ENCODE measurements around the gene USHBP1.

The USHBP1 gene, protein sequence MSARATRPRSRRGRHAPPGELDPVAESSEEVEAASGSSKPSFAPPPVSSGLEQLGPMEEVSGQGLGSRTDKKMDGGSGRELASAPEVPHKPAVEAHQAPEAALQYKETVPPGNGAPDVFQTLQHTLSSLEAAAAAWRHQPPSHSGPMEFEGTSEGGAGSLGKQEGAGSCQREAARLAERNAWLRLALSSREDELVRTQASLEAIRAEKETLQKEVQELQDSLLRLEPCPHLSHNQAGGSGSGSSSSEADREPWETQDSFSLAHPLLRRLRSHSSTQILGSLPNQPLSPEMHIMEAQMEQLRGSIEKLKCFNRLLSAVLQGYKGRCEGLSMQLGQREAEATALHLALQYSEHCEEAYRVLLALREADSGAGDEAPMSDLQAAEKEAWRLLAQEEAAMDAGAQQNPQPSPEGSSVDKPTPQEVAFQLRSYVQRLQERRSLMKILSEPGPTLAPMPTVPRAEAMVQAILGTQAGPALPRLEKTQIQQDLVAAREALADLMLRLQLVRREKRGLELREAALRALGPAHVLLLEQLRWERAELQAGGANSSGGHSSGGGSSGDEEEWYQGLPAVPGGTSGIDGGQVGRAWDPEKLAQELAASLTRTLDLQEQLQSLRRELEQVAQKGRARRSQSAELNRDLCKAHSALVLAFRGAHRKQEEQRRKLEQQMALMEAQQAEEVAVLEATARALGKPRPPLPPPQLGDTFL

DNA sequence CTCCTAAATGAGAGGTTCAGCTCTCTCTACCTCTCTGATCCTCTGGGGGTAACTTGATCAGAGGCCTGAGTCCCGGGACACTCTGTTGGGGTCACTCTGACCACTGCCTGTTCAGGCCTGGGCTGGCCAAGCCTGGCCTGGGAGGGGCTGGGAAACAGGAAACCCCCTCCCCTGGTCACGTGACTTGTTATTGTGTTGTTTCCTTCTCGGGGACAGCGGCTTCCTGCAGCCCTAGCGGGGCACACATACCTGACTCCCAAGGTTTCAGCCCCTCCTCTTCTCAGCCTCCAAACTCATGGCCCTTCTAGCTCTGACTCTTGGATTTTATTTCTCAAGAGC, at the start of gene USHBP1:
USHBP1 (minus strand) TSS at position 105 of the 339 bp plus-strand sequence. CDS start 446 bp downstream, outside the sequence.
- no peak for DNase-seq

- DNase-seq: no peak
These were observed 49.6 kb upstream of the USHBP1 start for GRCh38 chr19:17314007-17314593.

- DNase-seq: no peak
These were observed 47.9 kb upstream of the USHBP1 start for GRCh38 chr19:17312189-17313113.

- no peak for DNase-seq
These were observed 47.1 kb upstream of the USHBP1 start for GRCh38 chr19:17311455-17312188.

DNA sequence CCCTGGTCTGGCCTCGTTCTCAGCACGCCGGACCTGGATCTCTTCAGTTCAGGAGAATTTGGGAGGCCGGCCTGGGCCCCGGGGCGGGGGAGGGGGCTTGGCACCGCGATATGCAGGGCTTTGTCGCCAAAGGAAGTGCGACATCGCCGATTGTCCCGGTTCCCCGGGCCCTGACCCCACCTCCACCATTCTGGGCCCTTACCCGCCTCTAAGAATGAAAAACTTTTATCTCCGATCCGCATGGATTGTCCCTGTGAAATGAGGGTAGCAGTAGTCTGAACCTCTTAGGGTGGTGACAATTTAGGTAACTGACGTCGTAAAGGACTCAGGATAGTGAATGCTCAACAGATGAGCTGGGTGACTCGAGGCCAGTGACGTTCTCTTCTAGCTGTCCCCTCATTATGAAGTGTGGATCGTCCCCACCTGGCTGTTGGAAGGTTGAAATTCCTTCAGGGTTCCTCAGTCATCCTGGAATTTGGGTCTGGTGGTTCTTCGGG, 45.5 kb upstream of the USHBP1 start:
- no peak for DNase-seq

DNA sequence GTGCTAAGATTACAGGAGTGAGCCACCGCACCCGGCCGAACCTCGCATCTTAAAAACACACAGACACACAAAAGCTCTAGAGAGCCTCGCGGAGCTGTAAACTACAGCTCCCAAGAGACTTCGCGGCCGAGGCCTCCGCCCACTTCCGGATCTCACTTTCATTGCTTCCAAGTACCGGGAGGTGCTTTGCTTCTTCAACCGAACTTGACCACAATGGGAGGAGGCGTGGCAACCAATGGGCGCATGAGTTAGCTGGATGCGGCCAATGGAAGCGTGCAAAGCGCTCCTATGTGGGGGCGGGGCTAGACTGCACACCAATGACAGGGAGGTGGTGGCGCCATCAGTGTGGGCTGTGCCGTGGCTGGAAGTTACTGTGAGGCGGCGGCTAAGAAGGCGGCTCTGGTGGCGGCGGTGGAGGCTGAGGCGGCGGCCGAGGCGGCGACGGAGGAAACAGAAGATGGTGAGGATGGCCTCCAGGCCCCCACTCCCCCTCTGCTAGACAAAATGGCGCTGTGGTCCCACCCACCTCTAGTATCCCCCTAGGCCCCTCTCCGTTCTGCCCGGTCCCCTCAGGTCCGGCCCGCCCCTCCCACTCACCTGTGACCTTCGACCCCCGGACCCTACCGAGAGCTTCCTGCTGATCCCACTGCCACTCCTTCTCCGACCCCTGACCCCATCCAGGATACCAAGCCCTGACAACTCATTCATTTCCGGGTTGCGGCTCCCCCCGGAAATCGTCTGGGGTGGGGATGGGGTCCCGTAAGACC, 44.8 kb upstream of the USHBP1 start, which contains the start of gene DDA1:
DDA1 (plus strand) TSS at position 366 of the 767 bp plus-strand sequence; CDS start at position 458, 92 bp downstream.
- DNase-seq: peak; percentile 99

GRCh38 chr19:17307876-17308377, 43.4 kb upstream of the USHBP1 start:
- DNase-seq: no peak

GRCh38 chr19:17306285-17306714, 41.8 kb upstream of the USHBP1 start:
- DNase-seq: no peak

- peak; percentile 97 for DNase-seq
These were observed 41.2 kb upstream of the USHBP1 start, which contains the start of gene MRPL34 for GRCh38 chr19:17305517-17306284. MRPL34 (plus strand) TSS chr19:17305872; CDS start chr19:17305893, 21 bp downstream.

DNA sequence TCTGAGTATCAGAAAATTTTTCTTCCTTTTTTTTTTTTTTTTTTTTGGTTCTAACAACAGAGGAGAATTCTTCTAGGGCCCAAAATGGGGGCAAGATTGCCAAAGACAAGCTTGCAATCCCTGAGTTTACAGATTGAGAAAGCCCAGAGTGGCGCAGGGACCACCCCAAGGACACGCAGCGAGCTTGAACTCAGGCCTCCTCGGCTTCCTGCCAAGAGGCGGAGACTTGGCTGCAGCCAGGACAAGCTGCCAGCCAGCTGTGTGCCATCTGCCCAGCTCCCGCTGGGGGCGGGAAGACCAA, 40.6 kb upstream of the USHBP1 start:
- DNase-seq: no peak

DNA sequence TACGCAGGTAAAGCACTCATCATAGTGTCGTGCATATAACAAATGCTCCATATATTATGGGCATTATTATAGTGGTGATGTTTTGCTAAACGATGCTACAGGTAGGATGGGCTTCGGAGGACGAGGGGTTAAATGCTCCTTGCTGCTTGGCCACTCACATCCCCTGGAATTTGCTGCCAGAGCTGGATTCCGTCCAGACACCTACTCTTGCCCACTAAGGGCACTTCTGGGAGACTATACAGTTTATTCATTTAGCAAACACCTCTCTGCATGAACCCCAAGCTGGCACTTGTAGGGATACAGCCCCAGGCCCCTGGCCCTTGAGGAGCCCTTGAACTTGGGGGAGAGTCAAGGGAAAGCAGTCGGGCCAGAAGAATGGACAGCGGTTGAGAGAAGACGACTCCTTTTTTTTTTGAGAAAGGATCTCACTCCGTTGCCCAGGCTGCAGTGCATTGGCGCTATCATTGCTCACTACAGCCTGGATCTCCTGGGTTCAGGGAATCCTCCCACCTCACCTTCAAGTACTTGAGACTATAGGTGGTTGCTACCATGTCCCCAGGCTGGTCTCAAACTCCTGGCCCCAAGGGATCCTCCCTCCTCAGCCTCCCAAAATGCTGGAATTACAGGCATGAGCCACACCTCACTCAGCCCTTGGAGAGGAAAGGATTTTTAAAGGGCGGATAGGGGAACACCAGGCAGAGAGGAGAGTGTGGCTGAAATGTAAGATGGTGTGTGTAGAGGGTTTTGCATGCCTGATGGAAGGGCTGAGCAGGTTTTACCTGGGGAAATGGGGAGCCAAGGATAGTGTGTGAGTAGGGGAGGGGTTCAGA, 40.1 kb upstream of the USHBP1 start:
- no peak for DNase-seq

DNA sequence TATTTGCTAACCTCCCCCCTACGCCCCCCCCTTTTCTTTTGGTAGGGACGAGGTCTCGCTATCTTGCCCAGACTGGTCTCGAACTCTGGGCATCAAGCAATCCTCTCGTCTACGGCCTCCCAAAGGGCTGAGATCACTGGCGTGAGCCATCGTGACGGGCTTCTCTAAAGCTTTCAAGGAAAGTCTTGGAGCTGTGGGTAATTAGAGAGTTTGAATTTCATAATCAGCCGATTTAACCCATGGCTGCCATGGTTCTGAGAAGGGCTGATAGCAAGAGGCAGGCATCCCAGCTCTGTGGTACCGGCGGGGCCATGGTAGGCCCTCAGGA, 39.4 kb upstream of the USHBP1 start:
- DNase-seq: no peak

- peak; percentile 94 for DNase-seq
These were observed 38.8 kb upstream of the USHBP1 start, which contains the start of gene ABHD8 for GRCh38 chr19:17303167-17303939. ABHD8 (minus strand) TSS chr19:17303425; CDS start chr19:17301616, 1,809 bp downstream.

DNA sequence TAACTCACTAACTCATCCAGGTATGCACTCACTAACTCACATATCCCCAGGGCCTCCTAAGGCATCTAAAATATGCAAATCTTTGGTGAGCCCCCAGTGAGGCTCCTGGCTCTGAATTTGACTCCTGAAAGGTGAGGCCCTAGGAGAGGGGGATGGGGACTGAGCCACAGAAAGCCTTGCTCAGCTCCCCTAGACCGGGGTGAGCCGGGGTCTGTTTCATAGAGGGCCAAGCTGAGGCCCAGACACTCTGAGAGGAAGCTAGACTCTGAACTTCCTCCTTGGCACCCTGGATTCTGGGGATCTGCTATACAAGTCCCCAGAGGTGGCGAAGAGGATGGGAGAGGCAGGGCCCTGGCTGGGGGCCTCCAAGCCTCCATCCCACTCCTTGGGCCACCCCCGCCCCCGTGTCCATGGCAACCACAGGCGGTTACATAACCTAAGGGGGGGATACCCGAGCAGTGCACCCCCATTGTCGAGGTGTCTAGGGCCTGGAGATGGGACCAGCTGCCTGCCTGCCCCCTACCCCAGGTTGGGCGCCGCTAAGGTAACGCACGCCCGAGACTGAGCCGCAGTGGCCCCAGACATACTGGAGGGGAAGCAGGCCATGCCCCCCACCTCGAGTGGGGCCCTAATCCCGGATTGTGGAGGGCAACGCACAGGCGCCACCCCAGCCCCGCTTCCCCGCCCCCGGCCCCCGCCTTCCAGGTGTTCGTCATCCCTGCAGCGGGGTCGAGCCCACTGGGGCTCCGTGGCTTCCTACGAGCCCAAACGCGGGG, 38.0 kb upstream of the USHBP1 start:
- no peak for DNase-seq

GRCh38 chr19:17300992-17301619, 36.6 kb upstream of the USHBP1 start:
- no peak for DNase-seq

DNA sequence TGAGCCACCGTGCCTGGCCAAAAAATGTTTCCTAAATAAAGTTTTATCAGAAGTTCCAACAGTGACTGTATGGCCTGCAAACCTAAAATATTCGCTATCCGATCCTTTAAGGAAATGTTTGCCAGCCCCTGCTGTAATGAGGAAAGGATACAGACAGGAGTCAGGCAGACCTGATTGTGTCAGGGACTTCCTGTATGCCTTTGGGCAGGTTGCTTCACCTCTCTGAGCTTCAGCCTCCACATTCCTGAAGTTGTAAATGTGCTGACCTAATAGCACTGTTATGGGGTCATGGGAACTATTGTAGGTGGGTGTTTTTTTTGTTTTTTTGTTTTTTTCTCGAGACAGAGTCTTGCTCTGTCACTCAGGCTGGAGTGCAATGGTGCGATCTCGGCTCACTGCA, 32.4 kb upstream of the USHBP1 start:
- DNase-seq: no peak

DNA sequence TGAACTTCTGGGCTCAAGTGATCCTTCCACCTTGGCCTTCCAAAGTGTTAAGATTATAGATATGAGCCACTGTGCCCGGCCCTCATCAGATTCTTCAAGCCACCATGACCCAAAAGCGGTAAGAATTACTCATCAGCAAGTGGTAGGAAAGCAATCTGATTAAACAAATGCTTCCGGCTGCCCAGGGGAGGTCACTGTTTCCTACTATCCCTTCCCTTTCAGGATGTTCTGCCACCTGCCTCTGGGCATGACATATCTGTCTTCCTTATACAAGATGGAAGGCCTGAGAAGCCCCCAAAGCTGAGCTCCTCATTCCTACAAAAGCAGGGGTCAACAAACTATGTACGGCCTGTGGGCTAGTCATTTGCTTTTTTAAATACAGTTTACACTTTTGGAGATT, 31.7 kb upstream of the USHBP1 start:
- DNase-seq: no peak
